A673 (cell line): ENCODE results near the gene CBFA2T3. TPM values are rescaled to one million over a fixed set of nuclear protein-coding genes. Genes with fewer than 3 reads are reported as not detected.

Experiments
- BruUV-seq: library from RNA; stranded (reverse); fragments of 400-500 nt; replicated peaks from 2 replicates; lab custom pipeline; 2021; lab: Mats Ljungman, UMichigan
- CTCF ChIA-PET: fragments of 300-600 bp; sonication (Branson Sonifier 250); formaldehyde crosslinking; loops from one replicate; lab custom pipeline; 2022; ENCODE audit warnings: antibody characterized with exemption; lab: Charles Lee
- POLR2A ChIA-PET: fragments of 300-600 bp; sonication (Branson Sonifier 250); formaldehyde crosslinking; loops from one replicate; lab custom pipeline; 2022; ENCODE audit warnings: antibody characterized with exemption; ENCODE audit not compliant: low non-redundant PET; lab: Charles Lee
- DNase-seq: peaks from one replicate; pipeline ENCODE4 v3.0.0-alpha.2; 2015; ENCODE audit warnings: low spot score
- H3K27ac ChIP-seq: fragments of 200-600 bp; sonication (generic); 2 replicates; pipeline ENCODE4 v1.5.1; 2016; ENCODE audit warnings: mixed run types, low read depth, mild to moderate bottlenecking, mixed read lengths, antibody characterized with exemption, low read length; ENCODE audit not compliant: poor library complexity, severe bottlenecking
- H3K27me3 ChIP-seq: fragments of 200-600 bp; sonication (generic); replicated peaks from 2 replicates; pipeline ENCODE4 v1.6.1; 2017; ENCODE audit warnings: mixed run types, low read depth, mild to moderate bottlenecking, mixed read lengths, antibody characterized with exemption, low read length; ENCODE audit not compliant: insufficient read depth, poor library complexity
- H3K36me3 ChIP-seq: fragments of 200-600 bp; sonication (generic); 2 replicates; pipeline ENCODE4 v1.6.1; 2016; ENCODE audit warnings: mixed run types, mild to moderate bottlenecking, mixed read lengths, antibody characterized with exemption, low read length; ENCODE audit not compliant: insufficient read depth, poor library complexity, severe bottlenecking
- H3K4me1 ChIP-seq: fragments of 200-600 bp; sonication (generic); 2 replicates; pipeline ENCODE4 v1.6.1; 2017; ENCODE audit warnings: mixed run types, mild to moderate bottlenecking, mixed read lengths, antibody characterized with exemption, low read length; ENCODE audit not compliant: insufficient read depth, poor library complexity, severe bottlenecking
- H3K4me3 ChIP-seq: fragments of 200-600 bp; sonication (generic); 2 replicates; pipeline ENCODE4 v1.5.1; 2016; ENCODE audit warnings: low read depth, mixed run types, mild to moderate bottlenecking, mixed read lengths, low read length; ENCODE audit not compliant: poor library complexity, severe bottlenecking
- H3K9me3 ChIP-seq: fragments of 200-600 bp; sonication (generic); 2 replicates; pipeline ENCODE4 v1.6.1; 2016; ENCODE audit warnings: mixed run types, low read depth, mild to moderate bottlenecking, mixed read lengths, antibody characterized with exemption, low read length; ENCODE audit not compliant: poor library complexity, severe bottlenecking
- CTCF ChIP-seq: fragments of 300-800, 200-600 bp; sonication (generic); conservative IDR thresholded peaks from 2 replicates; pipeline ENCODE4 v1.5.1; 2017; ENCODE audit warnings: low read depth, mild to moderate bottlenecking, antibody characterized with exemption, low read length, moderate library complexity, mixed read lengths
- EZH2 ChIP-seq: fragments of 200-600 bp; sonication (generic); IDR thresholded peaks from 2 replicates; pipeline ENCODE4 v1.6.1; 2017; ENCODE audit warnings: borderline replicate concordance, low read depth, mild to moderate bottlenecking, mixed read lengths, antibody characterized with exemption, low read length; ENCODE audit not compliant: poor library complexity, severe bottlenecking
- intact Hi-C: fragments of 100-400 bp; cut with micrococcal nuclease; formaldehyde crosslinking; loops from one replicate; pipeline ENCODE4 v1.10.0; 2022; ENCODE audit not compliant: unreplicated experiment
- total RNA-seq: library from RNA; stranded (reverse); gene quantifications from 2 replicates; pipeline ENCODE4 v1.2.3, GENCODE V29; 2021

The CBFA2T3 gene
- total RNA-seq, 1 experiment from 2014 or later, result 1.7 TPM

- Histone ChIP-seq H3K4me3 (no peak overlapping the region), H3K9me3 (no peaks in the 10 kb centered on the region), H3K36me3 (no peaks in the 10 kb centered on the region), H3K27me3 (no peaks in the 10 kb centered on the region), H3K4me1 (no peaks in the 10 kb centered on the region), H3K27ac (no peak overlapping the region)
- ChIA-PET CTCF (no interaction called here), POLR2A (no interaction called here)
- intact Hi-C loops, result no loop called here
- TF ChIP-seq CTCF (no peak), EZH2 (no peak)
- no peak for DNase-seq
- BruUV-seq, result no TSS peak
These were observed 97.3 kb downstream of the CBFA2T3 start for GRCh38 chr16:88879788-88880055.

GRCh38 chr16:88878967-88879787 is 97.8 kb downstream of the CBFA2T3 start:
- no TSS peak for BruUV-seq
- H3K9me3 ChIP-seq, result no peaks in the 10 kb centered on the region
- TF ChIP-seq CTCF (no peak), EZH2 (no peak)
- intact Hi-C loops, result no loop called here
- H3K36me3 ChIP-seq, result no peaks in the 10 kb centered on the region
- H3K27ac ChIP-seq, result no peak overlapping the region
- no peaks in the 10 kb centered on the region for H3K4me1 ChIP-seq
- DNase-seq, result no peak
- H3K4me3 ChIP-seq, result no peak overlapping the region
- no peaks in the 10 kb centered on the region for H3K27me3 ChIP-seq
- ChIA-PET CTCF (no interaction called here), POLR2A (no interaction called here)

GRCh38 chr16:88878356-88878755 is 98.7 kb downstream of the CBFA2T3 start:
- no peak for TF ChIP-seq EZH2
- Histone ChIP-seq H3K27me3 (no peaks in the 10 kb centered on the region), H3K9me3 (no peaks in the 10 kb centered on the region), H3K27ac (no peak overlapping the region), H3K4me3 (no peak overlapping the region), H3K36me3 (no peaks in the 10 kb centered on the region), H3K4me1 (no peaks in the 10 kb centered on the region)
- ChIA-PET POLR2A (no interaction called here), CTCF (no interaction called here)
- no TSS peak for BruUV-seq
- intact Hi-C loops, result no loop called here
- DNase-seq, result no peak
